ENCODE measurements around the gene PJA1.

DNA sequence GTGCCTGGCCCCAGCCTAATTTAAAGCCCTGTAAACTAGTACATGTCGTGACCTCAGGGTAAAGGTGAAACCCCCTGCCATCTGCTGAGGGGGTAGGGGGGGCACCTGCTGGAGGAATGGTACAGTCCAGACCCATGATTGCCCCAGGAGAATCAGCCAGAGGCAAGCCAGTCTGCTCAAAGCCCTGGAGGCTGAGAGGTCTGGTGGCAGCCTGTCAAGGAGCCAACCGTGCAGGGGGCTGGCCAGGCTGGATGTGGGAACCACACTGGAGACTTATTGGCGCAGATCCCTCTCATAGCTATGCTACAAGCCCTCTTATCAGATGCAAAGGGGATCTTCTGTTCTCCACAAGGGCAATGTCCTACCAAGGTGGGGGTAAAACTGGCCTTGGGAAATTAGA lies 31.4 kb upstream of the PJA1 start:
- TF ChIP-seq, protein P1, sequence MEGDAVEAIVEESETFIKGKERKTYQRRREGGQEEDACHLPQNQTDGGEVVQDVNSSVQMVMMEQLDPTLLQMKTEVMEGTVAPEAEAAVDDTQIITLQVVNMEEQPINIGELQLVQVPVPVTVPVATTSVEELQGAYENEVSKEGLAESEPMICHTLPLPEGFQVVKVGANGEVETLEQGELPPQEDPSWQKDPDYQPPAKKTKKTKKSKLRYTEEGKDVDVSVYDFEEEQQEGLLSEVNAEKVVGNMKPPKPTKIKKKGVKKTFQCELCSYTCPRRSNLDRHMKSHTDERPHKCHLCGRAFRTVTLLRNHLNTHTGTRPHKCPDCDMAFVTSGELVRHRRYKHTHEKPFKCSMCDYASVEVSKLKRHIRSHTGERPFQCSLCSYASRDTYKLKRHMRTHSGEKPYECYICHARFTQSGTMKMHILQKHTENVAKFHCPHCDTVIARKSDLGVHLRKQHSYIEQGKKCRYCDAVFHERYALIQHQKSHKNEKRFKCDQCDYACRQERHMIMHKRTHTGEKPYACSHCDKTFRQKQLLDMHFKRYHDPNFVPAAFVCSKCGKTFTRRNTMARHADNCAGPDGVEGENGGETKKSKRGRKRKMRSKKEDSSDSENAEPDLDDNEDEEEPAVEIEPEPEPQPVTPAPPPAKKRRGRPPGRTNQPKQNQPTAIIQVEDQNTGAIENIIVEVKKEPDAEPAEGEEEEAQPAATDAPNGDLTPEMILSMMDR (conservative IDR thresholded peaks at IDR 0.05; ENCODE audit: low read length) = no peak
- TF ChIP-seq EZH2phosphoT487 (IDR thresholded peaks at IDR 0.05; ENCODE audit: borderline replicate concordance, low read depth, low read length) = no peak
